ENCODE results near the gene ITPR1. TPM values are rescaled to one million over a fixed set of nuclear protein-coding genes. Genes with fewer than 3 reads are reported as not detected.

The ITPR1 gene
- polyA plus RNA-seq, 1 of the 3 experiments (the other 2 are of a cell fraction): 5.9 TPM

DNA sequence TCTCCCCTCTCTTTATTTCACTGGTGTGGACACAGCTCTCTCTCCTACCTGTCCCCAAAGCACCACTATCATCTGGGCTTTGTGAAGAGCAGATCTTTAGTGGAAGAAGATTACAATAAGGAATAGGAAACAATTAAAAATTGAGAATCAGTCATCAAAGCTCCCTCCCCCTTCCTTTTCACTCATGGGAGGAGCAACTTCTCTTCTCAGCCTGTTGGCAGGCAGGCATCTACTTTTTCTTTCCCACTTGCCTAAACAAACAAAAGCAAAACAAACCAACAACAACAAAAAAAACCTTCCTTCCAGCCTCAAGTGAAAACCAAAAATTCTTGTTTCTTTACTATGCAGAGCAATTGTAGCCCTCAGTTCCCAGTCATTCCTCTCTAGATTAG lies 360.6 kb downstream of the ITPR1 start:
- CTCF ChIA-PET: no interaction called here
- no peak overlapping the region for H3K9ac ChIP-seq
- POLR2A ChIA-PET: no interaction called here
- no peaks in the 10 kb centered on the region for H4K20me1 ChIP-seq (ENCODE audit: insufficient read depth)
- H3F3A ChIP-seq (replicated peaks; ENCODE audit: insufficient read depth): no peaks in the 10 kb centered on the region
- H3K27me3 ChIP-seq (ENCODE audit: insufficient read depth): no peaks in the 10 kb centered on the region
- no peak overlapping the region for H3K4me2 ChIP-seq
- TF ChIP-seq GATA2 (CRISPR knock-in tag; IDR thresholded peaks at IDR 0.05) (no peak), YY1 (IDR thresholded peaks at IDR 0.05; ENCODE audit: low read depth) (no peak), EZH2phosphoT487 (IDR thresholded peaks at IDR 0.05; ENCODE audit: borderline replicate concordance, low read depth) (no peak), MXI1 (IDR thresholded peaks at IDR 0.05; ENCODE audit: low read depth, low read length) (no peak)
- TF ChIP-seq, protein P1, sequence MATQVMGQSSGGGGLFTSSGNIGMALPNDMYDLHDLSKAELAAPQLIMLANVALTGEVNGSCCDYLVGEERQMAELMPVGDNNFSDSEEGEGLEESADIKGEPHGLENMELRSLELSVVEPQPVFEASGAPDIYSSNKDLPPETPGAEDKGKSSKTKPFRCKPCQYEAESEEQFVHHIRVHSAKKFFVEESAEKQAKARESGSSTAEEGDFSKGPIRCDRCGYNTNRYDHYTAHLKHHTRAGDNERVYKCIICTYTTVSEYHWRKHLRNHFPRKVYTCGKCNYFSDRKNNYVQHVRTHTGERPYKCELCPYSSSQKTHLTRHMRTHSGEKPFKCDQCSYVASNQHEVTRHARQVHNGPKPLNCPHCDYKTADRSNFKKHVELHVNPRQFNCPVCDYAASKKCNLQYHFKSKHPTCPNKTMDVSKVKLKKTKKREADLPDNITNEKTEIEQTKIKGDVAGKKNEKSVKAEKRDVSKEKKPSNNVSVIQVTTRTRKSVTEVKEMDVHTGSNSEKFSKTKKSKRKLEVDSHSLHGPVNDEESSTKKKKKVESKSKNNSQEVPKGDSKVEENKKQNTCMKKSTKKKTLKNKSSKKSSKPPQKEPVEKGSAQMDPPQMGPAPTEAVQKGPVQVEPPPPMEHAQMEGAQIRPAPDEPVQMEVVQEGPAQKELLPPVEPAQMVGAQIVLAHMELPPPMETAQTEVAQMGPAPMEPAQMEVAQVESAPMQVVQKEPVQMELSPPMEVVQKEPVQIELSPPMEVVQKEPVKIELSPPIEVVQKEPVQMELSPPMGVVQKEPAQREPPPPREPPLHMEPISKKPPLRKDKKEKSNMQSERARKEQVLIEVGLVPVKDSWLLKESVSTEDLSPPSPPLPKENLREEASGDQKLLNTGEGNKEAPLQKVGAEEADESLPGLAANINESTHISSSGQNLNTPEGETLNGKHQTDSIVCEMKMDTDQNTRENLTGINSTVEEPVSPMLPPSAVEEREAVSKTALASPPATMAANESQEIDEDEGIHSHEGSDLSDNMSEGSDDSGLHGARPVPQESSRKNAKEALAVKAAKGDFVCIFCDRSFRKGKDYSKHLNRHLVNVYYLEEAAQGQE (IDR thresholded peaks at IDR 0.05; ENCODE audit: low read depth, low read length): no peak
- TF ChIP-seq, protein P2, sequence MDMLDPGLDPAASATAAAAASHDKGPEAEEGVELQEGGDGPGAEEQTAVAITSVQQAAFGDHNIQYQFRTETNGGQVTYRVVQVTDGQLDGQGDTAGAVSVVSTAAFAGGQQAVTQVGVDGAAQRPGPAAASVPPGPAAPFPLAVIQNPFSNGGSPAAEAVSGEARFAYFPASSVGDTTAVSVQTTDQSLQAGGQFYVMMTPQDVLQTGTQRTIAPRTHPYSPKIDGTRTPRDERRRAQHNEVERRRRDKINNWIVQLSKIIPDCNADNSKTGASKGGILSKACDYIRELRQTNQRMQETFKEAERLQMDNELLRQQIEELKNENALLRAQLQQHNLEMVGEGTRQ (IDR thresholded peaks at IDR 0.05; ENCODE audit: borderline replicate concordance, low read depth, low read length): no peak
- H3K36me3 ChIP-seq (replicated peaks in 1 of 2; ENCODE audit: control insufficient read depth in 1 of 2, insufficient read depth in 2 of 2, low read length in 1 of 2): no peaks in the 10 kb centered on the region
- no peaks in the 10 kb centered on the region for H3K79me2 ChIP-seq (ENCODE audit: insufficient read depth)
- H3K4me3 ChIP-seq (ENCODE audit: low read depth in 2 of 2, low read length in 1 of 2): no peak overlapping the region
- no peaks in the 10 kb centered on the region for H3K4me1 ChIP-seq (ENCODE audit: control insufficient read depth in 1 of 2, insufficient read depth in 2 of 2, low read depth in 1 of 2, low read length in 1 of 2)
- no peak overlapping the region for H3K27ac ChIP-seq (ENCODE audit: low read depth in 2 of 2, low read length in 1 of 2)
- H3K9me2 ChIP-seq: no peaks in the 10 kb centered on the region
- H3K9me3 ChIP-seq: no peaks in the 10 kb centered on the region
- DNase-seq: no peak
- peak overlapping the region; percentile 57; the same call in 1 of the 2 replicates for H2AFZ ChIP-seq (ENCODE audit: low read depth)

DNA sequence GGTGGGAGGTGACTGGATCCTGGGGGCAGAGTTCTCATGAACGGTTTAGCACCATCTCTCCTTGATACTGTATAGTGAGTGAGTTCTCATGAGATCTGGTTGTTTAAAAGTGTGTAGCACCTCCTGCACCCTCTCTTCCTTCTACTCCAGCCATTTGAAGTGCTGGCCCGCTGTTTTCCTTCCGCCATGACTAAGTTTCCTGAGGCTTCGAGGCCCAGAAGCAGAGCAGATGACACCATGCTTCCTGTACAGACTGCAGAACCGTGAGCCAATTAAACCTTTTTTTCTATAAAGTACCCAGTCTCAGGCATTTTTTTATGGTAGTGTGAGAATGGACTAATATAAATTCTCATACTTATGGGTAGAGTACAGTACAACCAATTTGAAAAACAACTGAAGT lies 362.5 kb downstream of the ITPR1 start:
- Histone ChIP-seq H3K27ac (ENCODE audit: low read depth in 2 of 2, low read length in 1 of 2) (no peak overlapping the region), H3K27me3 (ENCODE audit: insufficient read depth) (no peaks in the 10 kb centered on the region)
- CTCF ChIA-PET: no interaction called here

More for the DNA sequence above, 362.5 kb downstream of the ITPR1 start:
- Histone ChIP-seq H3F3A (replicated peaks; ENCODE audit: insufficient read depth) (no peaks in the 10 kb centered on the region), H3K36me3 (replicated peaks in 1 of 2; ENCODE audit: control insufficient read depth in 1 of 2, insufficient read depth in 2 of 2, low read length in 1 of 2) (no peaks in the 10 kb centered on the region), H2AFZ (ENCODE audit: low read depth) (no peak overlapping the region), H3K79me2 (ENCODE audit: insufficient read depth) (no peaks in the 10 kb centered on the region), H3K4me2 (no peak overlapping the region), H3K4me3 (ENCODE audit: low read depth in 2 of 2, low read length in 1 of 2) (no peak overlapping the region), H3K9me2 (no peaks in the 10 kb centered on the region), H4K20me1 (ENCODE audit: insufficient read depth) (no peaks in the 10 kb centered on the region), H3K9me3 (0 out of 2 replicates have a peak, but pooled peaks cover 9% of the 10 kb centered on the region), H3K9ac (no peak overlapping the region), H3K4me1 (ENCODE audit: control insufficient read depth in 1 of 2, insufficient read depth in 2 of 2, low read depth in 1 of 2, low read length in 1 of 2) (no peaks in the 10 kb centered on the region)
- no peak for DNase-seq
- TF ChIP-seq, protein P3, sequence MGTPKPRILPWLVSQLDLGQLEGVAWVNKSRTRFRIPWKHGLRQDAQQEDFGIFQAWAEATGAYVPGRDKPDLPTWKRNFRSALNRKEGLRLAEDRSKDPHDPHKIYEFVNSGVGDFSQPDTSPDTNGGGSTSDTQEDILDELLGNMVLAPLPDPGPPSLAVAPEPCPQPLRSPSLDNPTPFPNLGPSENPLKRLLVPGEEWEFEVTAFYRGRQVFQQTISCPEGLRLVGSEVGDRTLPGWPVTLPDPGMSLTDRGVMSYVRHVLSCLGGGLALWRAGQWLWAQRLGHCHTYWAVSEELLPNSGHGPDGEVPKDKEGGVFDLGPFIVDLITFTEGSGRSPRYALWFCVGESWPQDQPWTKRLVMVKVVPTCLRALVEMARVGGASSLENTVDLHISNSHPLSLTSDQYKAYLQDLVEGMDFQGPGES (IDR thresholded peaks at IDR 0.05; ENCODE audit: low read depth, low read length): no peak
- TF ChIP-seq RCOR1 (IDR thresholded peaks at IDR 0.05; ENCODE audit: low read length) (no peak), RXRA (IDR thresholded peaks at IDR 0.05; ENCODE audit: borderline replicate concordance, low read depth) (no peak), GATA2 (CRISPR knock-in tag; IDR thresholded peaks at IDR 0.05) (no peak), JUND (IDR thresholded peaks at IDR 0.05) (no peak), TCF12 (IDR thresholded peaks at IDR 0.05) (no peak), CHD2 (IDR thresholded peaks at IDR 0.05; ENCODE audit: low read length, partially characterized antibody) (no peak), RAD21 (IDR thresholded peaks at IDR 0.05; ENCODE audit: low read length) (no peak)
- TF ChIP-seq, protein P4, sequence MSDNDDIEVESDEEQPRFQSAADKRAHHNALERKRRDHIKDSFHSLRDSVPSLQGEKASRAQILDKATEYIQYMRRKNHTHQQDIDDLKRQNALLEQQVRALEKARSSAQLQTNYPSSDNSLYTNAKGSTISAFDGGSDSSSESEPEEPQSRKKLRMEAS (IDR thresholded peaks at IDR 0.05; ENCODE audit: low read depth): no peak
- TF ChIP-seq, protein P1 (IDR thresholded peaks at IDR 0.05; ENCODE audit: low read depth, low read length): no peak
- WGBS (ENCODE audit: low lambda C conversion rate): 88% methylated on average over 5 of the region's 5 CpGs
- POLR2A ChIA-PET: no interaction called here

Measured in SK-N-SH (cell line).